IMR-90 (cell line): Measurements from ENCODE around the gene DYNC2LI1. TPM values are rescaled to one million over a fixed set of nuclear protein-coding genes. Genes with fewer than 3 reads are reported as not detected.

ENCODE experiments used
- ATAC-seq: fragments of 200-7000 bp; cut with Tn5 transposase; 2 replicates; pipeline ENCODE4 v1.9.1; 2020; ENCODE audit warnings: low read depth, mild to moderate bottlenecking, moderate library complexity
- BruUV-seq: library from RNA; stranded (reverse); fragments of 400-500 nt; replicated peaks from 2 replicates; lab custom pipeline; 2021; lab: Mats Ljungman, UMichigan
- CTCF ChIA-PET: fragments of 300-600 bp; formaldehyde crosslinking; extraction: SDS; loops from one replicate; lab custom pipeline; 2021; ENCODE audit warnings: antibody characterized with exemption; lab: Yijun Ruan, JAX
- POLR2A ChIA-PET: fragments of 300-600 bp; sonication (Branson Sonifier 250); formaldehyde crosslinking; loops from one replicate; lab custom pipeline; 2022; ENCODE audit warnings: antibody characterized with exemption; ENCODE audit not compliant: unreplicated experiment; lab: Charles Lee
- DNase-seq: peaks from one replicate; pipeline ENCODE4 v3.0.0; 2013
- H2AFZ ChIP-seq: replicated peaks from 2 replicates; pipeline ENCODE3; 2013; ENCODE audit warnings: low read length, mild to moderate bottlenecking; ENCODE audit not compliant: poor library complexity
- H2AK5ac ChIP-seq: 2 replicates; pipeline ENCODE4 v1.6.1; 2013; ENCODE audit warnings: low read depth, low read length, inconsistent platforms
- H2AK9ac ChIP-seq: replicated peaks from 2 replicates; pipeline ENCODE3; 2013; ENCODE audit warnings: mild to moderate bottlenecking, low read depth, low read length, moderate library complexity; ENCODE audit not compliant: poor library complexity
- H2BK120ac ChIP-seq: 2 replicates; pipeline ENCODE4 v1.6.1; 2013; ENCODE audit warnings: low read depth, low read length, inconsistent platforms
- H2BK15ac ChIP-seq: 3 replicates; pipeline ENCODE4 v1.6.1; 2013; ENCODE audit warnings: low read depth, low read length, inconsistent platforms
- H2BK20ac ChIP-seq: 2 replicates; pipeline ENCODE4 v1.6.1; 2013; ENCODE audit warnings: low read depth, mild to moderate bottlenecking, inconsistent platforms, low read length, moderate library complexity
- H2BK5ac ChIP-seq: 2 replicates; pipeline ENCODE4 v1.6.1; 2013; ENCODE audit warnings: mild to moderate bottlenecking, low read depth, low read length, inconsistent platforms; ENCODE audit not compliant: poor library complexity, severe bottlenecking
- H3K14ac ChIP-seq: replicated peaks from 2 replicates; pipeline ENCODE4 v1.6.1; 2013; ENCODE audit warnings: low read depth, low read length, inconsistent platforms
- H3K18ac ChIP-seq: 2 replicates; pipeline ENCODE4 v1.6.1; 2013; ENCODE audit warnings: low read depth, low read length, control low read depth
- H3K23ac ChIP-seq: 2 replicates; pipeline ENCODE4 v1.6.1; 2013; ENCODE audit warnings: low read depth, low read length, inconsistent platforms
- H3K27ac ChIP-seq: 2 replicates; pipeline ENCODE4 v1.5.1; 2013; ENCODE audit warnings: mild to moderate bottlenecking, control low read depth, low read length; ENCODE audit not compliant: insufficient read depth
- H3K27me3 ChIP-seq: 2 replicates; pipeline ENCODE4 v1.6.1; 2013; ENCODE audit warnings: low read length; ENCODE audit not compliant: control insufficient read depth, insufficient read depth
- H3K36me3 ChIP-seq: 2 replicates; pipeline ENCODE4 v1.6.1; 2013; ENCODE audit warnings: low read length, mixed read lengths; ENCODE audit not compliant: control insufficient read depth, insufficient read depth
- H3K4ac ChIP-seq: 2 replicates; pipeline ENCODE4 v1.6.1; 2013; ENCODE audit warnings: low read depth, low read length, inconsistent platforms
- H3K4me1 ChIP-seq: 2 replicates; pipeline ENCODE4 v1.6.1; 2013; ENCODE audit warnings: low read length, mixed read lengths; ENCODE audit not compliant: control insufficient read depth, insufficient read depth
- H3K4me2 ChIP-seq: 2 replicates; pipeline ENCODE4 v1.6.1; 2013; ENCODE audit warnings: low read depth, mild to moderate bottlenecking, control low read depth, low read length, moderate library complexity
- H3K4me3 ChIP-seq: 2 replicates; pipeline ENCODE4 v1.5.1; 2013; ENCODE audit warnings: low read depth, mild to moderate bottlenecking, control low read depth, low read length, moderate library complexity; ENCODE audit not compliant: insufficient read depth
- H3K56ac ChIP-seq: 2 replicates; pipeline ENCODE4 v1.6.1; 2013; ENCODE audit warnings: low read length, inconsistent platforms; ENCODE audit not compliant: insufficient read depth; ENCODE audit errors: extremely low read depth
- H3K79me1 ChIP-seq, 2 experiments: 2 replicates each; pipeline ENCODE4 v1.6.1; 2013; ENCODE audit warnings: low read length in 2 of 2, inconsistent platforms in 1 of 2, low read depth in 1 of 2
- H3K9ac ChIP-seq: 2 replicates; pipeline ENCODE4 v1.6.1; 2013; ENCODE audit warnings: low read depth, low read length, control low read depth
- H3K9me1 ChIP-seq: 2 replicates; pipeline ENCODE4 v1.6.1; 2013; ENCODE audit warnings: low read length, inconsistent platforms; ENCODE audit not compliant: insufficient read depth
- H3K9me3 ChIP-seq: 2 replicates; pipeline ENCODE4 v1.6.1; 2013; ENCODE audit warnings: low read length; ENCODE audit not compliant: control insufficient read depth, insufficient read depth
- H4K20me1 ChIP-seq: 2 replicates; pipeline ENCODE4 v1.6.1; 2013; ENCODE audit warnings: low read length, inconsistent platforms; ENCODE audit not compliant: insufficient read depth
- H4K5ac ChIP-seq: 2 replicates; pipeline ENCODE4 v1.6.1; 2013; ENCODE audit warnings: mild to moderate bottlenecking, low read depth, low read length, control low read depth
- H4K8ac ChIP-seq, 2 experiments: 2 replicates each; pipeline ENCODE4 v1.6.1; 2013; ENCODE audit warnings: low read depth in 2 of 2, low read length in 2 of 2, control low read depth in 1 of 2, inconsistent platforms in 1 of 2
- H4K91ac ChIP-seq: 2 replicates; pipeline ENCODE4 v1.6.1; 2013; ENCODE audit warnings: low read depth, low read length, inconsistent platforms; ENCODE audit not compliant: insufficient read depth
- CHD1 ChIP-seq: IDR thresholded peaks from 2 replicates; pipeline ENCODE4 v1.6.1; 2012; ENCODE audit warnings: low read depth, low read length, improper control_type of control experiment
- MAFK ChIP-seq: IDR thresholded peaks from 2 replicates; pipeline ENCODE4 v1.6.1; 2012; ENCODE audit warnings: low read depth, low read length, improper control_type of control experiment
- MAZ ChIP-seq: IDR thresholded peaks from 2 replicates; pipeline ENCODE4 v1.6.1; 2012; ENCODE audit warnings: low read depth, mild to moderate bottlenecking, low read length, improper control_type of control experiment, moderate library complexity, borderline replicate concordance
- POLR2A ChIP-seq: IDR thresholded peaks from 2 replicates; pipeline ENCODE4 v1.6.1; 2012; ENCODE audit warnings: mild to moderate bottlenecking, low read depth, low read length
- RCOR1 ChIP-seq: IDR thresholded peaks from 2 replicates; pipeline ENCODE4 v1.6.1; 2012; ENCODE audit warnings: mild to moderate bottlenecking, low read length, improper control_type of control experiment; ENCODE audit not compliant: insufficient replicate concordance
- SMC3 ChIP-seq: fragments of 150-350 bp; IDR thresholded peaks from 2 replicates; pipeline ENCODE4 v1.6.1; 2016; ENCODE audit warnings: low read depth, mild to moderate bottlenecking, antibody characterized with exemption, low read length, moderate library complexity
- WGBS, 2 experiments: methylation state at CpG; one replicate each; pipeline versions ENCODE4 v1.1.5 to v1.1.7; 2013; ENCODE audit warnings: missing lambda C conversion rate in 2 of 2; ENCODE audit not compliant: insufficient read length in 1 of 2; ENCODE audit errors: extremely low coverage in 2 of 2; 5-methylcytosine and 5-hydroxymethylcytosine counted together
- dilution Hi-C: fragments of 300-500 bp; cut with HindIII; formaldehyde crosslinking; loops from one replicate; pipeline ENCODE4 v1.14.3; 2018; ENCODE audit warnings: low sequenced_read_pairs; ENCODE audit not compliant: unreplicated experiment
- in situ Hi-C: fragments of 300-500 bp; cut with MboI; formaldehyde crosslinking; loops from 3 replicates; pipeline ENCODE4 v1.14.3; 2019; ENCODE audit warnings: low sequenced_read_pairs, inconsistent platforms, mixed read lengths
- intact Hi-C: fragments of 100-400 bp; cut with micrococcal nuclease; formaldehyde crosslinking; loops from 2 replicates; pipeline ENCODE4 v1.10.0; 2022
- polyA plus RNA-seq, 3 experiments: library from polyadenylated mRNA; depleted of rRNA; stranded (reverse); fragments of >200 nt; gene quantifications; 2 replicates each; pipeline ENCODE4 v1.2.3, GENCODE V29; 2012; ENCODE audit warnings: low replicate concordance in 1 of 3
- total RNA-seq: library from RNA; depleted of rRNA; stranded (reverse); fragments of >200 nt; gene quantifications from 2 replicates; pipeline ENCODE4 v1.2.3, GENCODE V29; 2012

DYNC2LI1 gene
- total and polyA plus RNA-seq, 2 of the 4 experiments (the other 2 are of a cell fraction), result 5.2 to 10.4 TPM

GRCh38 chr2:43774617-43775016, 778 bp downstream of the DYNC2LI1 start:
- Histone ChIP-seq H4K8ac (peak overlapping the region; percentile 35 to 90; a peak in 3 of 4 replicates), H3K27ac (no peak overlapping the region), H3K36me3 (peaks cover 4% of the 10 kb centered on the region; the same call in 1 of the 2 replicates), H4K5ac (peak overlapping the region; percentile 67; the same call in 1 of the 2 replicates), H4K20me1 (no peaks in the 10 kb centered on the region), H3K14ac (peak overlapping the region; percentile 93; the same call in 1 of the 2 replicates), H3K4ac (no peak overlapping the region), H2BK15ac (no peak overlapping the region), H2AK9ac (no peak overlapping the region), H3K56ac (no peak overlapping the region), H3K18ac (no peak overlapping the region), H3K4me2 (peak overlapping the region; percentile 67), H2BK120ac (no peak overlapping the region), H3K27me3 (no peaks in the 10 kb centered on the region), H4K91ac (no peak overlapping the region), H3K9me3 (no peaks in the 10 kb centered on the region), H2AK5ac (peak overlapping the region; percentile 17; the same call in 1 of the 2 replicates), H3K23ac (peak overlapping the region; percentile 22; the same call in 1 of the 2 replicates), H2AFZ (peak overlapping the region; percentile 97), H3K4me1 (peaks cover 2% of the 10 kb centered on the region), H3K9ac (peak overlapping the region; percentile 62), H2BK20ac (no peak overlapping the region), H3K9me1 (0 out of 2 replicates have a peak, but pooled peaks cover 3% of the 10 kb centered on the region), H2BK5ac (no peak overlapping the region), H3K79me1 (peaks cover 4 to 10% of the 10 kb centered on the region in 2 experiments; a peak in 3 of 4 replicates), H3K4me3 (peak overlapping the region; percentile 70)
- ChIA-PET POLR2A (no interaction called here), CTCF (interaction anchor here (0.6 to 1.7 kb wide), 3 partner anchors 10 to 61 kb away, joined by 3 to 4 read pairs (median 4); no protein-coding TSS in a partner anchor)
- dilution Hi-C loops (no loop called here), in situ Hi-C loops (no loop called here), intact Hi-C loops (no loop called here)
- no CpG with 5 or more reads among the region's 7 CpGs for WGBS, 2 experiments
- no peak for TF ChIP-seq SMC3
- TF ChIP-seq CHD1, result no peak
- TF ChIP-seq POLR2A, result no peak
- TF ChIP-seq RCOR1, result no peak
- TF ChIP-seq MAZ, result no peak
- no peak for TF ChIP-seq MAFK
- ATAC-seq (no peak), DNase-seq (no peak)
- no TSS peak for BruUV-seq
